GM12874 (cell line): ENCODE results near the gene DPYSL3.

Experiments
- CTCF ChIP-seq: IDR thresholded peaks from 2 replicates; pipeline ENCODE4 v1.5.1; 2011; ENCODE audit warnings: low read depth, mild to moderate bottlenecking, control low read depth, low read length, moderate library complexity; ENCODE audit not compliant: insufficient read depth

DPYSL3 gene

GRCh38 chr5:147434049-147434448 is 75.8 kb downstream of the DPYSL3 start:
- TF ChIP-seq CTCF: no peak

- TF ChIP-seq CTCF: no peak
These were observed 77.5 kb downstream of the DPYSL3 start for GRCh38 chr5:147432323-147432722.

- no peak for TF ChIP-seq CTCF
These were observed 78.3 kb downstream of the DPYSL3 start for GRCh38 chr5:147431586-147431985.

GRCh38 chr5:147430628-147431027 is 79.2 kb downstream of the DPYSL3 start:
- TF ChIP-seq CTCF: no peak

GRCh38 chr5:147427521-147428401 is 82.1 kb downstream of the DPYSL3 start:
- TF ChIP-seq CTCF: no peak

GRCh38 chr5:147426640-147427327 is 83.1 kb downstream of the DPYSL3 start:
- no peak for TF ChIP-seq CTCF

GRCh38 chr5:147418613-147419012 is 91.3 kb downstream of the DPYSL3 start:
- no peak for TF ChIP-seq CTCF
